HepG2 (cell line): ENCODE data around the gene SAMSN1. TPM values are rescaled to one million over a fixed set of nuclear protein-coding genes. Genes with fewer than 3 reads are reported as not detected.

ENCODE experiments used
- ATAC-seq: fragments of 200-7000 bp; cut with Tn5 transposase; 3 replicates; pipeline ENCODE4 v1.9.1; 2020; ENCODE audit warnings: mild to moderate bottlenecking, moderate library complexity
- BruUV-seq: library from RNA; stranded (reverse); fragments of 400-500 nt; replicated peaks from 2 replicates; lab custom pipeline; 2021; lab: Mats Ljungman, UMichigan
- CTCF ChIA-PET: fragments of 300-600 bp; formaldehyde crosslinking; extraction: SDS; loops from one replicate; lab custom pipeline; 2021; ENCODE audit warnings: low total read pairs, inconsistent platforms, low intra/inter-chr PET ratio; lab: Yijun Ruan, JAX
- POLR2A ChIA-PET: fragments of 350-600 bp; sonication (Branson Sonifier 250); formaldehyde crosslinking; loops from one replicate; lab custom pipeline; 2020; ENCODE audit warnings: antibody characterized with exemption, inconsistent platforms; lab: Yijun Ruan, JAX
- DNase-seq: peaks from one replicate; pipeline ENCODE4 v3.0.0-alpha.2; 2015; ENCODE audit warnings: low spot score
- FAIRE-seq: peaks from 3 replicates; lab custom pipeline; 2011; peaks lifted over from hg19 to GRCh38; lab: Jason Lieb, UNC
- H2AFZ ChIP-seq: one replicate; pipeline ENCODE4 v1.6.1; 2011; ENCODE audit warnings: low read length, inconsistent platforms
- H3K27ac ChIP-seq: fragments of 300-600 bp; 3 replicates; pipeline ENCODE4 v1.8.0; 2011; ENCODE audit warnings: mixed run types, mild to moderate bottlenecking, mixed read lengths, low read length, inconsistent platforms; ENCODE audit not compliant: insufficient read depth; ENCODE audit errors: extremely low read length
- H3K27me3 ChIP-seq, 2 experiments: fragments of 200-600 bp in 1 of 2; 2 replicates in 1 of 2; 3 replicates in 1 of 2; pipeline versions ENCODE4 v1.6.0 to v1.8.0; 2011; ENCODE audit warnings: low read length in 2 of 2, mild to moderate bottlenecking in 2 of 2, moderate library complexity in 2 of 2, inconsistent platforms in 1 of 2; ENCODE audit not compliant: insufficient read depth in 2 of 2, control insufficient read depth in 1 of 2
- H3K36me3 ChIP-seq, 2 experiments: fragments of 200-600 bp in 1 of 2; replicated peaks in 1 of 2; 2 replicates in 1 of 2; 3 replicates in 1 of 2; pipeline versions ENCODE4 v1.5.1 to v1.8.0; 2011; ENCODE audit warnings: low read length in 2 of 2, inconsistent platforms in 1 of 2; ENCODE audit not compliant: insufficient read depth in 2 of 2, control insufficient read depth in 1 of 2
- H3K4me1 ChIP-seq: 2 replicates; pipeline ENCODE4 v1.5.1; 2012; ENCODE audit warnings: low read length, inconsistent platforms; ENCODE audit not compliant: insufficient read depth
- H3K4me2 ChIP-seq: 2 replicates; pipeline ENCODE4 v1.6.0; 2011; ENCODE audit warnings: low read depth, low read length, inconsistent platforms
- H3K4me3 ChIP-seq, 3 experiments: fragments of 200-600 bp in 1 of 3; sonication (generic), shearing (Covaris generic) in 1 of 3; replicated peaks in 1 of 3; 2 replicates each; pipeline ENCODE4 v1.5.1; 2011 to 2016; ENCODE audit warnings: low read length in 3 of 3, inconsistent platforms in 2 of 3, low read depth in 2 of 3, mild to moderate bottlenecking in 2 of 3, control low read depth in 1 of 3, mixed read lengths in 1 of 3; ENCODE audit not compliant: insufficient read depth in 1 of 3
- H3K79me2 ChIP-seq: one replicate; pipeline ENCODE4 v1.6.1; 2011; ENCODE audit warnings: low read length, inconsistent platforms; ENCODE audit not compliant: insufficient read depth
- H3K9ac ChIP-seq: 2 replicates; pipeline ENCODE4 v1.6.0; 2011; ENCODE audit warnings: mild to moderate bottlenecking, low read depth, low read length, inconsistent platforms; ENCODE audit not compliant: insufficient read depth
- H3K9me3 ChIP-seq: 2 replicates; pipeline ENCODE4 v1.5.1; 2012; ENCODE audit warnings: mild to moderate bottlenecking, low read length
- H4K20me1 ChIP-seq: 2 replicates; pipeline ENCODE4 v1.6.0; 2011; ENCODE audit warnings: inconsistent platforms, mild to moderate bottlenecking, low read length, moderate library complexity; ENCODE audit not compliant: insufficient read depth
- BRD4 ChIP-seq: sonication (generic); formaldehyde crosslinking; IDR thresholded peaks from 2 replicates; pipeline ENCODE4 v1.4.0; 2020; ENCODE audit warnings: missing genetic modification reagents
- CEBPG ChIP-seq: IDR thresholded peaks from 2 replicates; pipeline ENCODE4 v1.6.1; 2016
- ELF4 ChIP-seq: sonication (generic); formaldehyde crosslinking; IDR thresholded peaks from 2 replicates; pipeline ENCODE4 v1.5.0; 2020; ENCODE audit warnings: missing genetic modification reagents, mild to moderate bottlenecking, moderate library complexity, borderline replicate concordance
- FOXA3 ChIP-seq: IDR thresholded peaks from 2 replicates; pipeline ENCODE4 v1.6.1; 2016; ENCODE audit warnings: missing genetic modification reagents, missing compliant biosample characterization
- NKX3-1 ChIP-seq: sonication (generic); formaldehyde crosslinking; IDR thresholded peaks from 2 replicates; pipeline ENCODE4 v1.5.0; 2020; ENCODE audit warnings: missing genetic modification reagents
- SMAD9 ChIP-seq: sonication (generic); formaldehyde crosslinking; IDR thresholded peaks from 2 replicates; pipeline ENCODE4 v1.5.1; 2020; ENCODE audit warnings: mild to moderate bottlenecking, missing genetic modification reagents
- ZBTB2 ChIP-seq: sonication (generic); formaldehyde crosslinking; IDR thresholded peaks from 2 replicates; pipeline ENCODE4 v1.8.0; 2022; ENCODE audit warnings: low read depth, missing genetic modification reagents
- ZNF121 ChIP-seq: sonication (generic); formaldehyde crosslinking; IDR thresholded peaks from 2 replicates; pipeline ENCODE4 v1.5.0; 2020; ENCODE audit warnings: mild to moderate bottlenecking, missing genetic modification reagents
- ZNF891 ChIP-seq: sonication (generic); formaldehyde crosslinking; IDR thresholded peaks from 2 replicates; pipeline ENCODE4 v1.5.0; 2020; ENCODE audit warnings: mild to moderate bottlenecking, missing genetic modification reagents
- ZSCAN21 ChIP-seq: sonication (generic); formaldehyde crosslinking; IDR thresholded peaks from 2 replicates; pipeline ENCODE4 v1.8.0; 2022; ENCODE audit warnings: mild to moderate bottlenecking, missing genetic modification reagents, moderate library complexity, borderline replicate concordance
- WGBS: methylation state at CpG from one replicate; pipeline ENCODE4 v1.1.6; 2017; ENCODE audit warnings: low lambda C conversion rate; 5-methylcytosine and 5-hydroxymethylcytosine counted together
- in situ Hi-C: cut with HindIII; loops from 2 replicates; pipeline ENCODE4 v1.10.0; 2017; ENCODE audit warnings: low pct_unique_long_range_greater_than_20kb; ENCODE audit not compliant: extremely low pct_ligation_motif_present
- intact Hi-C: fragments of 100-400 bp; cut with micrococcal nuclease; formaldehyde crosslinking; loops from one replicate; pipeline ENCODE4 v1.10.0; 2022; ENCODE audit not compliant: unreplicated experiment
- polyA plus RNA-seq, 8 experiments: library from polyadenylated mRNA; depleted of rRNA in 3 of 8; stranded (reverse) in 7 of 8; unstranded in 1 of 8; fragments of >200 nt; fragmentation: Illumina TruSeq in 4 of 8; extraction: Trizol in 4 of 8; gene quantifications; 2 replicates each; pipeline versions ENCODE4 v1.2.1 to v1.2.3, GENCODE V29; 2011 to 2016; ENCODE audit warnings: low read depth in 4 of 8, missing spikeins in 1 of 8, mixed read lengths in 1 of 8; ENCODE audit not compliant: insufficient read depth in 1 of 8
- total RNA-seq, 5 experiments: library from RNA; depleted of rRNA; stranded (reverse); fragments of >200 nt; fragmentation: Illumina TruSeq; extraction: Trizol; gene quantifications; 2 replicates each; pipeline ENCODE4 v1.2.3, GENCODE V29; 2016; ENCODE audit warnings: low read depth in 1 of 5

Gene SAMSN1
- total and polyA plus RNA-seq, 2 of the 13 experiments (the other 11 are each of a cell fraction or from before 2014, with no cell fraction given) = 0.09 TPM; not detected in 1

- Histone ChIP-seq H3K27ac (no peak overlapping the region), H3K27me3 (no peaks in the 10 kb centered on the region), H3K9me3 (no peaks in the 10 kb centered on the region), H2AFZ (no peak overlapping the region), H3K4me3 (no peak overlapping the region), H3K9ac (no peak overlapping the region), H3K36me3 (no peaks in the 10 kb centered on the region), H4K20me1 (no peaks in the 10 kb centered on the region), H3K4me2 (no peak overlapping the region), H3K4me1 (no peaks in the 10 kb centered on the region), H3K79me2 (no peaks in the 10 kb centered on the region)
- intact Hi-C loops = no loop called here
- ATAC-seq (no peak), DNase-seq (no peak), FAIRE-seq (no peak)
- POLR2A ChIA-PET = no interaction called here
- in situ Hi-C loops = no loop called here
- BruUV-seq = no TSS peak
- CTCF ChIA-PET = no interaction called here
- 22% methylated on average over 3 of the region's 3 CpGs for WGBS
- TF ChIP-seq ZNF891 = no peak
Observed at GRCh38 chr21:14531757-14532316, 14.3 kb downstream of the SAMSN1 start.

- no peak overlapping the region for H3K4me3 ChIP-seq
- TF ChIP-seq SMAD9 (no peak), ELF4 (no peak), BRD4 (CRISPR knock-in tag) (no peak), ZSCAN21 (CRISPR knock-in tag) (no peak), ZBTB2 (no peak), FOXA3 (no peak), CEBPG (no peak), ZNF121 (CRISPR knock-in tag) (no peak), NKX3-1 (CRISPR knock-in tag) (no peak)
- ChIA-PET POLR2A (no interaction called here), CTCF (no interaction called here)
- ATAC-seq (no peak), FAIRE-seq (no peak), DNase-seq (no peak)
- no peak overlapping the region for H3K4me2 ChIP-seq
- no peaks in the 10 kb centered on the region for H3K79me2 ChIP-seq
- no peaks in the 10 kb centered on the region for H3K27me3 ChIP-seq
- H3K9me3 ChIP-seq = no peaks in the 10 kb centered on the region
- H3K27ac ChIP-seq = no peak overlapping the region
- H3K36me3 ChIP-seq = no peaks in the 10 kb centered on the region
- no TSS peak for BruUV-seq
- H4K20me1 ChIP-seq = no peaks in the 10 kb centered on the region
- in situ Hi-C loops (no loop called here), intact Hi-C loops (no loop called here)
- H3K9ac ChIP-seq = no peak overlapping the region
- no peaks in the 10 kb centered on the region for H3K4me1 ChIP-seq
- 2% methylated on average over 2 of the region's 2 CpGs for WGBS
- H2AFZ ChIP-seq = no peak overlapping the region
Observed at GRCh38 chr21:14530592-14530991, 15.5 kb downstream of the SAMSN1 start.
